GM19193 (cell line): ENCODE measurements around the gene GALNT12.

Experiments used
- POLR2A ChIP-seq: IDR thresholded peaks from 4 replicates; pipeline ENCODE4 v1.6.1; 2011; ENCODE audit not compliant: insufficient read depth, insufficient read length; ENCODE audit errors: extremely low read depth

The GALNT12 gene

GRCh38 chr9:98848450-98849149, 41.1 kb downstream of the GALNT12 start:
- TF ChIP-seq POLR2A = no peak

GRCh38 chr9:98849563-98849962, 42.1 kb downstream of the GALNT12 start:
- TF ChIP-seq POLR2A = no peak

- TF ChIP-seq POLR2A = no peak
Measured at GRCh38 chr9:98850851-98851729, 43.6 kb downstream of the GALNT12 start.

- no peak for TF ChIP-seq POLR2A
Measured at GRCh38 chr9:98851730-98852459, 44.4 kb downstream of the GALNT12 start.

GRCh38 chr9:98852460-98852734, 44.9 kb downstream of the GALNT12 start:
- no peak for TF ChIP-seq POLR2A

GRCh38 chr9:98852961-98853360, 45.5 kb downstream of the GALNT12 start:
- TF ChIP-seq POLR2A = no peak

- TF ChIP-seq POLR2A = no peak
Measured at GRCh38 chr9:98854266-98854665, 46.8 kb downstream of the GALNT12 start.

GRCh38 chr9:98855592-98855991, 48.1 kb downstream of the GALNT12 start:
- TF ChIP-seq POLR2A = no peak

GRCh38 chr9:98856982-98857381, 49.5 kb downstream of the GALNT12 start:
- TF ChIP-seq POLR2A = no peak

GRCh38 chr9:98859941-98860340, 52.5 kb downstream of the GALNT12 start:
- TF ChIP-seq POLR2A = no peak

- TF ChIP-seq POLR2A = no peak
Measured at GRCh38 chr9:98860871-98861293, 53.4 kb downstream of the GALNT12 start.

GRCh38 chr9:98861781-98862504, 54.5 kb downstream of the GALNT12 start:
- no peak for TF ChIP-seq POLR2A

GRCh38 chr9:98862936-98863335, 55.5 kb downstream of the GALNT12 start:
- no peak for TF ChIP-seq POLR2A

GRCh38 chr9:98864281-98865174, 57.1 kb downstream of the GALNT12 start:
- TF ChIP-seq POLR2A = no peak
